ENCODE results near the gene TJP3. TPM values are rescaled to one million over a fixed set of nuclear protein-coding genes. Genes with fewer than 3 reads are reported as not detected.

The TJP3 gene
- total and polyA plus RNA-seq, 2 experiments from 2014 or later, result 18.2 to 23.9 TPM

DNA sequence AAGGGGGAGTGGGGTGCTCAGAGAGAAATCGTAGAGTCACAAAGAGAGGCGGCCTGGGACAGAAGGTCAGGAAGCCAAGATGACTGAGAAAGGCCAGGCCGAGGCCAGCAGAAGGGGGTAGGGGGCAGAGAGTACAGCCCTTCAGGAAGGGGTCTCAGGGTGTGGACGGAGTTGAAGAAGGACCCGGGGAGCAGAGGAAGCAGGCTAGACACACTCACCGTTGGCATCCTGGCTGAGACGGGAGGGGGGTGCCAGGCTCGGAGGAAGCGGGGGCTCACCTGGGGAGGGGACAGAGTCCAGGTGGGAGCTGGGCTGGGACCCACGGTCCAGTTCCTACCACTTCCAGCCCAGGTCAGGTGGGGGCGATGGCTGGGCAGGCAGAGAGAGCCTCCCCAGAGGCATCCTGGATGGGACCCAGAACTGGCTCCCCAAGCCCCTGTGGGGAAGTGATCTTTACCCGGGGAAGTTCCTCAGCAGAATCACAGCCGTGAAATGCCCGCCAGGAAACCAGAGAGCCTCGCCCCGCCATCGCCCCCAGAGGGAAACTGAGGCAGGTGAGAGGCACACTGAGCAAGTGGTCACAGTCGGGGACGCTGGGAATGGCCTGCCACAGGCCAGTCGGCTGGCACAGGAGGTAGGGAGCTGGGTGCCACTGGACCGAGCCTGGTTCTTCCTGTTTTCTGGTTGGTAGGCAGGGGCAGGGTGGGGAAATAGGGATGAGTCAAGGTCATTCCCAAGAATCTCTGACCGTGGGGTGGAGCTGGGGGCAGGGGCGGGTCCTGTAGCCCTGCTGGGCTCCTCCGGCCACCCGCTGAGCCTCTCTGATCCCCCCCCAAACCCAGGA lies 76.6 kb downstream of the TJP3 start:
- H3K36me3 Mint-ChIP-seq (ENCODE audit: low read depth), result peaks cover 33% of the 10 kb centered on the region
- peak overlapping the region; percentile 78 for H3K4me3 Mint-ChIP-seq
- H3K79me2 ChIP-seq (replicated peaks; ENCODE audit: insufficient read depth), result no peaks in the 10 kb centered on the region
- H3F3A ChIP-seq (replicated peaks; ENCODE audit: low read depth), result no peaks in the 10 kb centered on the region
- no peak overlapping the region; the same call in 1 of the 2 replicates for H2AFZ ChIP-seq
- peak; percentile 22 for ATAC-seq
- H3K4me1 Mint-ChIP-seq, result peaks cover 8% of the 10 kb centered on the region
- H3K9me2 ChIP-seq (ENCODE audit: insufficient read depth), result no peaks in the 10 kb centered on the region
- peak overlapping the region; percentile 78 for H3K4me3 ChIP-seq
- H3K4me1 ChIP-seq (ENCODE audit: insufficient read depth), result no peaks in the 10 kb centered on the region; the same call in 1 of the 2 replicates
- H3K27ac Mint-ChIP-seq, result no peak overlapping the region
- peaks cover 4% of the 10 kb centered on the region; the same call in 1 of the 2 replicates for H3K36me3 ChIP-seq (ENCODE audit: insufficient read depth)
- peaks cover 27% of the 10 kb centered on the region for H3K9me3 Mint-ChIP-seq
- DNase-seq (ENCODE audit: low spot score), result no peak
- peak overlapping the region; percentile 87 for H3K4me2 ChIP-seq
- H4K20me1 ChIP-seq (replicated peaks; ENCODE audit: insufficient read depth), result no peaks in the 10 kb centered on the region
- TF ChIP-seq NANOG (IDR thresholded peaks at IDR 0.05; ENCODE audit: borderline replicate concordance) (no peak), EZH2 (IDR thresholded peaks at IDR 0.05; ENCODE audit: low read depth, unreplicated experiment) (no peak), ZNF114 (CRISPR knock-in tag; IDR thresholded peaks at IDR 0.05) (no peak)
- TF ChIP-seq, protein P1, sequence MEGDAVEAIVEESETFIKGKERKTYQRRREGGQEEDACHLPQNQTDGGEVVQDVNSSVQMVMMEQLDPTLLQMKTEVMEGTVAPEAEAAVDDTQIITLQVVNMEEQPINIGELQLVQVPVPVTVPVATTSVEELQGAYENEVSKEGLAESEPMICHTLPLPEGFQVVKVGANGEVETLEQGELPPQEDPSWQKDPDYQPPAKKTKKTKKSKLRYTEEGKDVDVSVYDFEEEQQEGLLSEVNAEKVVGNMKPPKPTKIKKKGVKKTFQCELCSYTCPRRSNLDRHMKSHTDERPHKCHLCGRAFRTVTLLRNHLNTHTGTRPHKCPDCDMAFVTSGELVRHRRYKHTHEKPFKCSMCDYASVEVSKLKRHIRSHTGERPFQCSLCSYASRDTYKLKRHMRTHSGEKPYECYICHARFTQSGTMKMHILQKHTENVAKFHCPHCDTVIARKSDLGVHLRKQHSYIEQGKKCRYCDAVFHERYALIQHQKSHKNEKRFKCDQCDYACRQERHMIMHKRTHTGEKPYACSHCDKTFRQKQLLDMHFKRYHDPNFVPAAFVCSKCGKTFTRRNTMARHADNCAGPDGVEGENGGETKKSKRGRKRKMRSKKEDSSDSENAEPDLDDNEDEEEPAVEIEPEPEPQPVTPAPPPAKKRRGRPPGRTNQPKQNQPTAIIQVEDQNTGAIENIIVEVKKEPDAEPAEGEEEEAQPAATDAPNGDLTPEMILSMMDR (conservative IDR thresholded peaks at IDR 0.05; ENCODE audit: low read depth in 2 of 2), result peak in 1 of 2 experiments; percentile 30; a peak in 2 of 4 replicates
- no peak overlapping the region for H3K27ac ChIP-seq (ENCODE audit: low read depth)
- H3K27me3 ChIP-seq (ENCODE audit: insufficient read depth), result peaks cover 10% of the 10 kb centered on the region
- peaks cover 21% of the 10 kb centered on the region for H3K27me3 Mint-ChIP-seq (ENCODE audit: insufficient read depth, low read depth, poor library complexity)

DNA sequence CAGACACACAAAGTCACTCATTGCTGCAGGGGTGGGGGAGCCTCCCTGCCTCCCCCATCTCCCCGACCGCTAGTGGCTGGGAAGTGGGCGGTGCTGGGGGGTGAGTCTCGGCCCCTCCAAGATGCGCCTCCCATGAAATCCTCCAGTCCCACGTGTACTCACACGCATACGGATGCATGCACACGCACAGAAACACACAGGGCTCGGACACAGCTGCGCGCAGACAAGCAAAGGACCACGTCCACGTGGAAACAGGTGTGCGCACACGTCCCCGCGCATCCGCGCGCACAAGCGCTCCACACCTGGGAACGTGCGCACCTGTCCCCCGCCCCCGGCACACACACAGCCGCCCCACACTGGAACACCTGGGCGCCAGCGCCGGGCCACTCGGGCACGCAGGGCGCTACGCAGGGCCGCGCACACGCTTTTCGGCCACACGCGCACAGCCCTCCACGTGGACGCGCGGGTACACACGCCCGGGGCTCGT lies 77.3 kb downstream of the TJP3 start:
- peaks cover 24% of the 10 kb centered on the region for H3K9me3 Mint-ChIP-seq
- Histone ChIP-seq H3F3A (replicated peaks; ENCODE audit: low read depth) (no peaks in the 10 kb centered on the region), H3K36me3 (ENCODE audit: insufficient read depth) (peaks cover 4% of the 10 kb centered on the region; the same call in 1 of the 2 replicates), H3K4me2 (peak overlapping the region; percentile 87), H2AFZ (peak overlapping the region; percentile 92), H3K27me3 (ENCODE audit: insufficient read depth) (peaks cover 10% of the 10 kb centered on the region), H4K20me1 (replicated peaks; ENCODE audit: insufficient read depth) (no peaks in the 10 kb centered on the region), H3K27ac (ENCODE audit: low read depth) (no peak overlapping the region), H3K9me2 (ENCODE audit: insufficient read depth) (no peaks in the 10 kb centered on the region), H3K4me3 (peak overlapping the region; percentile 78), H3K79me2 (replicated peaks; ENCODE audit: insufficient read depth) (no peaks in the 10 kb centered on the region), H3K4me1 (ENCODE audit: insufficient read depth) (no peaks in the 10 kb centered on the region; the same call in 1 of the 2 replicates)
- peaks cover 21% of the 10 kb centered on the region for H3K27me3 Mint-ChIP-seq (ENCODE audit: insufficient read depth, low read depth, poor library complexity)
- H3K4me1 Mint-ChIP-seq, result peaks cover 8% of the 10 kb centered on the region
- DNase-seq (ENCODE audit: low spot score) (no peak), ATAC-seq (peak; percentile 34)
- no peak overlapping the region for H3K27ac Mint-ChIP-seq
- H3K4me3 Mint-ChIP-seq, result peak overlapping the region; percentile 78
- peaks cover 33% of the 10 kb centered on the region for H3K36me3 Mint-ChIP-seq (ENCODE audit: low read depth)
- TF ChIP-seq JUNB (IDR thresholded peaks at IDR 0.05; ENCODE audit: unreplicated experiment) (no peak), STAT1 (IDR thresholded peaks at IDR 0.05; ENCODE audit: unreplicated experiment) (no peak), POLR2AphosphoS5 (IDR thresholded peaks at IDR 0.05; ENCODE audit: low read depth) (no peak), ZNF114 (CRISPR knock-in tag; IDR thresholded peaks at IDR 0.05) (no peak), NANOG (IDR thresholded peaks at IDR 0.05; ENCODE audit: borderline replicate concordance) (no peak)
- TF ChIP-seq, protein P2, sequence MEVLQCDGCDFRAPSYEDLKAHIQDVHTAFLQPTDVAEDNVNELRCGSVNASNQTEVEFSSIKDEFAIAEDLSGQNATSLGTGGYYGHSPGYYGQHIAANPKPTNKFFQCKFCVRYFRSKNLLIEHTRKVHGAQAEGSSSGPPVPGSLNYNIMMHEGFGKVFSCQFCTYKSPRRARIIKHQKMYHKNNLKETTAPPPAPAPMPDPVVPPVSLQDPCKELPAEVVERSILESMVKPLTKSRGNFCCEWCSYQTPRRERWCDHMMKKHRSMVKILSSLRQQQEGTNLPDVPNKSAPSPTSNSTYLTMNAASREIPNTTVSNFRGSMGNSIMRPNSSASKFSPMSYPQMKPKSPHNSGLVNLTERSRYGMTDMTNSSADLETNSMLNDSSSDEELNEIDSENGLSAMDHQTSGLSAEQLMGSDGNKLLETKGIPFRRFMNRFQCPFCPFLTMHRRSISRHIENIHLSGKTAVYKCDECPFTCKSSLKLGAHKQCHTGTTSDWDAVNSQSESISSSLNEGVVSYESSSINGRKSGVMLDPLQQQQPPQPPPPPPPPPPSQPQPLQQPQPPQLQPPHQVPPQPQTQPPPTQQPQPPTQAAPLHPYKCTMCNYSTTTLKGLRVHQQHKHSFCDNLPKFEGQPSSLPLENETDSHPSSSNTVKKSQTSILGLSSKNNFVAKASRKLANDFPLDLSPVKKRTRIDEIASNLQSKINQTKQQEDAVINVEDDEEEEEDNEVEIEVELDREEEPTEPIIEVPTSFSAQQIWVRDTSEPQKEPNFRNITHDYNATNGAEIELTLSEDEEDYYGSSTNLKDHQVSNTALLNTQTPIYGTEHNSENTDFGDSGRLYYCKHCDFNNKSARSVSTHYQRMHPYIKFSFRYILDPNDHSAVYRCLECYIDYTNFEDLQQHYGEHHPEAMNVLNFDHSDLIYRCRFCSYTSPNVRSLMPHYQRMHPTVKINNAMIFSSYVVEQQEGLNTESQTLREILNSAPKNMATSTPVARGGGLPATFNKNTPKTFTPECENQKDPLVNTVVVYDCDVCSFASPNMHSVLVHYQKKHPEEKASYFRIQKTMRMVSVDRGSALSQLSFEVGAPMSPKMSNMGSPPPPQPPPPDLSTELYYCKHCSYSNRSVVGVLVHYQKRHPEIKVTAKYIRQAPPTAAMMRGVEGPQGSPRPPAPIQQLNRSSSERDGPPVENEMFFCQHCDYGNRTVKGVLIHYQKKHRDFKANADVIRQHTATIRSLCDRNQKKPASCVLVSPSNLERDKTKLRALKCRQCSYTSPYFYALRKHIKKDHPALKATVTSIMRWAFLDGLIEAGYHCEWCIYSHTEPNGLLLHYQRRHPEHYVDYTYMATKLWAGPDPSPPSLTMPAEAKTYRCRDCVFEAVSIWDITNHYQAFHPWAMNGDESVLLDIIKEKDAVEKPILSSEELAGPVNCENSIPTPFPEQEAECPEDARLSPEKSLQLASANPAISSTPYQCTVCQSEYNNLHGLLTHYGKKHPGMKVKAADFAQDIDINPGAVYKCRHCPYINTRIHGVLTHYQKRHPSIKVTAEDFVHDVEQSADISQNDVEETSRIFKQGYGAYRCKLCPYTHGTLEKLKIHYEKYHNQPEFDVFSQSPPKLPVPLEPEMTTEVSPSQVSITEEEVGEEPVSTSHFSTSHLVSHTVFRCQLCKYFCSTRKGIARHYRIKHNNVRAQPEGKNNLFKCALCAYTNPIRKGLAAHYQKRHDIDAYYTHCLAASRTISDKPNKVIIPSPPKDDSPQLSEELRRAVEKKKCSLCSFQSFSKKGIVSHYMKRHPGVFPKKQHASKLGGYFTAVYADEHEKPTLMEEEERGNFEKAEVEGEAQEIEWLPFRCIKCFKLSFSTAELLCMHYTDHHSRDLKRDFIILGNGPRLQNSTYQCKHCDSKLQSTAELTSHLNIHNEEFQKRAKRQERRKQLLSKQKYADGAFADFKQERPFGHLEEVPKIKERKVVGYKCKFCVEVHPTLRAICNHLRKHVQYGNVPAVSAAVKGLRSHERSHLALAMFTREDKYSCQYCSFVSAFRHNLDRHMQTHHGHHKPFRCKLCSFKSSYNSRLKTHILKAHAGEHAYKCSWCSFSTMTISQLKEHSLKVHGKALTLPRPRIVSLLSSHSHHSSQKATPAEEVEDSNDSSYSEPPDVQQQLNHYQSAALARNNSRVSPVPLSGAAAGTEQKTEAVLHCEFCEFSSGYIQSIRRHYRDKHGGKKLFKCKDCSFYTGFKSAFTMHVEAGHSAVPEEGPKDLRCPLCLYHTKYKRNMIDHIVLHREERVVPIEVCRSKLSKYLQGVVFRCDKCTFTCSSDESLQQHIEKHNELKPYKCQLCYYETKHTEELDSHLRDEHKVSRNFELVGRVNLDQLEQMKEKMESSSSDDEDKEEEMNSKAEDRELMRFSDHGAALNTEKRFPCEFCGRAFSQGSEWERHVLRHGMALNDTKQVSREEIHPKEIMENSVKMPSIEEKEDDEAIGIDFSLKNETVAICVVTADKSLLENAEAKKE (CRISPR knock-in tag; IDR thresholded peaks at IDR 0.05), result no peak
- TF ChIP-seq, protein P3, sequence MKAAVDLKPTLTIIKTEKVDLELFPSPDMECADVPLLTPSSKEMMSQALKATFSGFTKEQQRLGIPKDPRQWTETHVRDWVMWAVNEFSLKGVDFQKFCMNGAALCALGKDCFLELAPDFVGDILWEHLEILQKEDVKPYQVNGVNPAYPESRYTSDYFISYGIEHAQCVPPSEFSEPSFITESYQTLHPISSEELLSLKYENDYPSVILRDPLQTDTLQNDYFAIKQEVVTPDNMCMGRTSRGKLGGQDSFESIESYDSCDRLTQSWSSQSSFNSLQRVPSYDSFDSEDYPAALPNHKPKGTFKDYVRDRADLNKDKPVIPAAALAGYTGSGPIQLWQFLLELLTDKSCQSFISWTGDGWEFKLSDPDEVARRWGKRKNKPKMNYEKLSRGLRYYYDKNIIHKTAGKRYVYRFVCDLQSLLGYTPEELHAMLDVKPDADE (IDR thresholded peaks at IDR 0.05), result no peak

Measured in GM23338 (cell line).